HCT116 (cell line): ENCODE data around the gene NFIX. TPM values are rescaled to one million over a fixed set of nuclear protein-coding genes. Genes with fewer than 3 reads are reported as not detected.

Source experiments
- ATAC-seq: fragments of 200-7000 bp; cut with Tn5 transposase; 2 replicates; pipeline ENCODE4 v1.9.1; 2020; ENCODE audit warnings: mild to moderate bottlenecking, moderate library complexity
- BruUV-seq: library from RNA; stranded (reverse); fragments of 400-500 nt; replicated peaks from 2 replicates; lab custom pipeline; 2021; lab: Mats Ljungman, UMichigan
- CTCF ChIA-PET: fragments of 300-600 bp; sonication (Branson Sonifier 250); formaldehyde crosslinking; loops from one replicate; lab custom pipeline; 2021; ENCODE audit warnings: antibody characterized with exemption; lab: Charles Lee
- POLR2A ChIA-PET: fragments of 300-600, 350-600 bp; sonication (Branson Sonifier 250); formaldehyde crosslinking; loops from one replicate; lab custom pipeline; 2021; ENCODE audit warnings: antibody characterized with exemption; lab: Charles Lee
- RAD21 ChIA-PET, 2 experiments: fragments of 300-600 bp; sonication (Branson Sonifier 250); formaldehyde crosslinking; loops; one replicate each; lab custom pipeline; 2023; ENCODE audit warnings: low total read pairs in 2 of 2; ENCODE audit not compliant: uncharacterized antibody in 2 of 2, unreplicated experiment in 2 of 2, low non-redundant PET in 1 of 2; lab: Charles Lee
- DNase-seq: peaks from one replicate; pipeline ENCODE4 v3.0.0-alpha.2; 2010; ENCODE audit warnings: low read depth, low spot score
- H2AFZ ChIP-seq: fragments of 200-600 bp; shearing (Covaris generic), sonication (generic); 2 replicates; pipeline ENCODE4 v1.6.1; 2017; ENCODE audit warnings: low read depth, mixed run types, mixed read lengths, antibody characterized with exemption, low read length; ENCODE audit not compliant: poor library complexity, severe bottlenecking
- H3K27ac ChIP-seq: 2 replicates; pipeline ENCODE4 v1.5.1; 2012; ENCODE audit warnings: low read depth, low read length
- H3K27me3 ChIP-seq: fragments of 200-600 bp; sonication (generic); 2 replicates; pipeline ENCODE4 v1.6.1; 2016; ENCODE audit warnings: mixed run types, low read length, mixed read lengths; ENCODE audit not compliant: insufficient read depth
- H3K36me3 ChIP-seq, 2 experiments: fragments of 200-500 bp in 1 of 2; fragments of 200-600 bp in 1 of 2; sonication (Bioruptor generic) in 1 of 2; sonication (generic) in 1 of 2; 2 replicates each; pipeline versions ENCODE4 v1.5.1 to v1.6.1; 2014 to 2016; ENCODE audit warnings: low read length in 2 of 2, inconsistent platforms in 1 of 2, mixed read lengths in 1 of 2, mixed run types in 1 of 2; ENCODE audit not compliant: insufficient read depth in 2 of 2, control insufficient read depth in 1 of 2
- H3K4me1 ChIP-seq, 2 experiments: fragments of 200-600 bp in 1 of 2; sonication (generic) in 1 of 2; 2 replicates each; pipeline versions ENCODE4 v1.5.1 to v1.6.1; 2012 to 2017; ENCODE audit warnings: low read length in 2 of 2, inconsistent platforms in 1 of 2, mild to moderate bottlenecking in 1 of 2, mixed read lengths in 1 of 2, mixed run types in 1 of 2, moderate library complexity in 1 of 2; ENCODE audit not compliant: insufficient read depth in 2 of 2, control insufficient read depth in 1 of 2
- H3K4me2 ChIP-seq: fragments of 200-600 bp; sonication (generic); 2 replicates; pipeline ENCODE4 v1.6.1; 2017; ENCODE audit warnings: mixed run types, low read length, mixed read lengths
- H3K4me3 ChIP-seq, 2 experiments: fragments of 200-600 bp in 1 of 2; sonication (generic) in 1 of 2; replicated peaks in 1 of 2; 2 replicates each; pipeline ENCODE4 v1.5.1; 2011 to 2016; ENCODE audit warnings: low read length in 2 of 2, control low read depth in 1 of 2, low read depth in 1 of 2, mild to moderate bottlenecking in 1 of 2, mixed read lengths in 1 of 2, mixed run types in 1 of 2
- H3K79me2 ChIP-seq: fragments of 200-600 bp; sonication (generic); 2 replicates; pipeline ENCODE4 v1.6.1; 2017; ENCODE audit warnings: mild to moderate bottlenecking, mixed run types, low read length, moderate library complexity, mixed read lengths; ENCODE audit not compliant: insufficient read depth
- H3K9ac ChIP-seq: fragments of 200-600 bp; sonication (generic); 2 replicates; pipeline ENCODE4 v1.6.1; 2016; ENCODE audit warnings: low read length, mixed read lengths
- H3K9me2 ChIP-seq: fragments of 200-600 bp; sonication (generic), shearing (Covaris generic); 2 replicates; pipeline ENCODE4 v1.6.1; 2017; ENCODE audit warnings: mixed run types, mild to moderate bottlenecking, moderate library complexity; ENCODE audit not compliant: insufficient read depth
- H3K9me3 ChIP-seq, 2 experiments: fragments of 200-500 bp in 1 of 2; fragments of 200-600 bp in 1 of 2; sonication (Bioruptor generic) in 1 of 2; sonication (generic) in 1 of 2; 2 replicates each; pipeline ENCODE4 v1.6.1; 2014 to 2017; ENCODE audit warnings: low read length in 2 of 2, mixed read lengths in 2 of 2, inconsistent platforms in 1 of 2, low read depth in 1 of 2, mild to moderate bottlenecking in 1 of 2, mixed run types in 1 of 2, moderate library complexity in 1 of 2; ENCODE audit not compliant: control insufficient read depth in 1 of 2, insufficient read depth in 1 of 2
- H4K20me1 ChIP-seq: fragments of 200-600 bp; sonication (generic), shearing (Covaris generic); 2 replicates; pipeline ENCODE4 v1.6.1; 2017; ENCODE audit warnings: mixed run types, mild to moderate bottlenecking, moderate library complexity; ENCODE audit not compliant: insufficient read depth
- CEBPB ChIP-seq: IDR thresholded peaks from 2 replicates; pipeline ENCODE4 v1.6.1; 2012; ENCODE audit warnings: low read depth
- ELF1 ChIP-seq: IDR thresholded peaks from 2 replicates; pipeline ENCODE4 v1.6.1; 2012; ENCODE audit warnings: low read depth, borderline replicate concordance
- EZH2 ChIP-seq: fragments of 200-600 bp; sonication (generic); IDR thresholded peaks from 2 replicates; pipeline ENCODE4 v1.6.1; 2017; ENCODE audit warnings: antibody characterized with exemption, mixed run types
- EZH2phosphoT487 ChIP-seq: fragments of 200-600 bp; IDR thresholded peaks from 2 replicates; pipeline ENCODE4 v1.6.1; 2018; ENCODE audit warnings: antibody characterized with exemption, borderline replicate concordance
- FOSL1 ChIP-seq: IDR thresholded peaks from 2 replicates; pipeline ENCODE4 v1.6.1; 2012; ENCODE audit warnings: low read depth
- JUND ChIP-seq: IDR thresholded peaks from 2 replicates; pipeline ENCODE4 v1.6.1; 2012
- POLR2A ChIP-seq: IDR thresholded peaks from 2 replicates; pipeline ENCODE4 v1.7.0; 2011; ENCODE audit warnings: borderline replicate concordance; ENCODE audit not compliant: insufficient read depth, insufficient read length; ENCODE audit errors: extremely low read depth
- POLR2AphosphoS5 ChIP-seq: IDR thresholded peaks from 2 replicates; pipeline ENCODE4 v1.6.1; 2011; ENCODE audit warnings: mild to moderate bottlenecking, low read depth, low read length, moderate library complexity
- REST ChIP-seq: IDR thresholded peaks from 2 replicates; pipeline ENCODE4 v1.6.1; 2012; ENCODE audit warnings: low read depth
- SIN3A ChIP-seq: IDR thresholded peaks from 2 replicates; pipeline ENCODE4 v1.6.1; 2012; ENCODE audit warnings: low read depth
- SRF ChIP-seq: IDR thresholded peaks from 2 replicates; pipeline ENCODE4 v1.6.1; 2012; ENCODE audit warnings: low read depth
- TCF7L2 ChIP-seq: IDR thresholded peaks from 2 replicates; pipeline ENCODE4 v1.7.0; 2011; ENCODE audit warnings: borderline replicate concordance, inconsistent platforms; ENCODE audit not compliant: insufficient read depth, insufficient read length; ENCODE audit errors: extremely low read depth
- YY1 ChIP-seq: IDR thresholded peaks from 2 replicates; pipeline ENCODE4 v1.6.1; 2011; ENCODE audit warnings: low read length, low read depth, moderate library complexity, mild to moderate bottlenecking; ENCODE audit not compliant: insufficient replicate concordance; ENCODE audit errors: extremely low read depth
- ZFX ChIP-seq: fragments of 450-650 bp; IDR thresholded peaks from 2 replicates; pipeline ENCODE4 v1.6.1; 2017
- ZNF274 ChIP-seq: fragments of 200-500 bp; sonication (Bioruptor generic); IDR thresholded peaks from 2 replicates; pipeline ENCODE4 v1.6.1; 2014; ENCODE audit warnings: mild to moderate bottlenecking, low read depth, low read length, inconsistent platforms
- intact Hi-C: fragments of 100-400 bp; cut with micrococcal nuclease; formaldehyde crosslinking; loops from 2 replicates; pipeline ENCODE4 v1.10.0; 2022
- total RNA-seq: library from RNA; stranded (reverse); gene quantifications from one replicate; pipeline ENCODE4 v1.2.1, GENCODE V29; 2021; ENCODE audit not compliant: unreplicated experiment
- TF ChIP-seq, protein P1 (sequence below), 3 experiments: fragments of 200-600 bp in 1 of 3; sonication (generic) in 1 of 3; IDR thresholded peaks in 2 of 3; conservative IDR thresholded peaks in 1 of 3; 2 replicates each; pipeline ENCODE4 v1.5.1; 2012 to 2017; ENCODE audit warnings: low read depth in 2 of 3, low read length in 2 of 3, antibody characterized with exemption in 1 of 3, borderline replicate concordance in 1 of 3, control low read depth in 1 of 3, mild to moderate bottlenecking in 1 of 3, mixed read lengths in 1 of 3, mixed run types in 1 of 3, moderate library complexity in 1 of 3; ENCODE audit not compliant: insufficient read depth in 1 of 3
- TF ChIP-seq, protein P2 (sequence below): IDR thresholded peaks from 2 replicates; pipeline ENCODE4 v1.6.1; 2011; ENCODE audit warnings: mild to moderate bottlenecking, low read length, moderate library complexity; ENCODE audit not compliant: insufficient replicate concordance; ENCODE audit errors: extremely low read depth

The NFIX gene
- total RNA-seq, 1 experiment from 2014 or later, result 34.8 TPM

DNA sequence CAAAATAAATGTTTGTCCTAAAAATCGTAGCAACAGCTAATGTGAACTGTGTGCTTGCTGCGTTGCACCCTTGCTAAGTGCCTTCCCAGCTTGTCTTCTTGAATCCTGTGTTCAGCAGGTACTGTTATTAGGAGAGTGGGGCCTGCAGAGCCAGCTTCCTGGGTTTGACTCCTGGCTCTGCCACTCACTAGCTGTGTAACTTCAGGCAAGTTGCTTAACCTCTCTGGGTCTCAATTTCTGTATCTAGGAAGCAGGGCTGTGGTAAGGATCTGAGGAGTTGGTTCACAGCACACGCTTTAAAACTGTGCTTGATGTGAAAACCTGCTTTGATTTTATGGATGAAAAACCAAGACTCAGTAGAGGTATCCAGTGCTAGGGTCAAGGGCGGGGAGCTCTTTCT lies 10.0 kb downstream of the NFIX start (continued):
- no peak for TF ChIP-seq TCF7L2
- TF ChIP-seq, all 23 proteins: peak for 0

DNA sequence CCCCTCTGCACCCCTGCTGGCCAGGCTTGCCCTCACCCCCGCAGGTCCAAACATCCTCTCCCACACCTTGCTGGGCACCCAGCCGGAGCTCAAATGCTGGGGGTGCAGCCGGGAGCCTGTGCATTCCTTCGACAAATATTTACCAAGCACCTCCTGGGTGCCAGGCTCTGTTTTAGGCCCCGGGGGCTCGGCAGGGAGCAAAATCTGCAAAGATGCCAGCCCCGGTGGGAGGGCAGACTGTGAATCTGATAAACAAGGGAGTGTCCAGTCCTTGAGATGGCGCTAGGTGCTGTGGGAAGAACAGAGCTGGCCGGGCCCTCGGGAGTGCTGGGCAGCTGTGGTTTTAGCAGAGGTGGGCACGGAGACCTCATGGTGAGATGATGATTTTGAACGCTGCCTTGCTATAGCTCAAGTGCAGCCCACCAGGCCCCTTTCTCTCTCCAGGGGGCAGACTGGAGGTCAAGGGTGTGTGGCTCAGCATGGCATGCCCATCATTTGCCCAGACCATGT lies 10.6 kb downstream of the NFIX start:
- Histone ChIP-seq H4K20me1 (no peaks in the 10 kb centered on the region), H3K36me3 (no peaks in the 10 kb centered on the region), H3K9ac (no peak overlapping the region), H3K27ac (no peak overlapping the region), H3K4me2 (no peak overlapping the region), H3K79me2 (no peaks in the 10 kb centered on the region), H3K27me3 (no peaks in the 10 kb centered on the region), H3K4me3 (no peak overlapping the region), H3K9me2 (no peaks in the 10 kb centered on the region), H3K9me3 (no peaks in the 10 kb centered on the region), H3K4me1 (peaks cover 0 to 5% of the 10 kb centered on the region in 2 experiments; a peak in 2 of 4 replicates), H2AFZ (no peak overlapping the region)
- ATAC-seq (no peak), DNase-seq (no peak)
- CTCF ChIA-PET, result interaction anchor here (1.1 kb wide), 1 partner anchor 55 kb away, joined by 5 read pairs; no protein-coding TSS in a partner anchor
- POLR2A ChIA-PET, result interaction anchor here (0.7 kb wide), 1 partner anchor 12 kb away, joined by 6 read pairs; no protein-coding TSS in a partner anchor
- intact Hi-C loops, result no loop called here
- BruUV-seq, result no TSS peak
- TF ChIP-seq, protein P1, sequence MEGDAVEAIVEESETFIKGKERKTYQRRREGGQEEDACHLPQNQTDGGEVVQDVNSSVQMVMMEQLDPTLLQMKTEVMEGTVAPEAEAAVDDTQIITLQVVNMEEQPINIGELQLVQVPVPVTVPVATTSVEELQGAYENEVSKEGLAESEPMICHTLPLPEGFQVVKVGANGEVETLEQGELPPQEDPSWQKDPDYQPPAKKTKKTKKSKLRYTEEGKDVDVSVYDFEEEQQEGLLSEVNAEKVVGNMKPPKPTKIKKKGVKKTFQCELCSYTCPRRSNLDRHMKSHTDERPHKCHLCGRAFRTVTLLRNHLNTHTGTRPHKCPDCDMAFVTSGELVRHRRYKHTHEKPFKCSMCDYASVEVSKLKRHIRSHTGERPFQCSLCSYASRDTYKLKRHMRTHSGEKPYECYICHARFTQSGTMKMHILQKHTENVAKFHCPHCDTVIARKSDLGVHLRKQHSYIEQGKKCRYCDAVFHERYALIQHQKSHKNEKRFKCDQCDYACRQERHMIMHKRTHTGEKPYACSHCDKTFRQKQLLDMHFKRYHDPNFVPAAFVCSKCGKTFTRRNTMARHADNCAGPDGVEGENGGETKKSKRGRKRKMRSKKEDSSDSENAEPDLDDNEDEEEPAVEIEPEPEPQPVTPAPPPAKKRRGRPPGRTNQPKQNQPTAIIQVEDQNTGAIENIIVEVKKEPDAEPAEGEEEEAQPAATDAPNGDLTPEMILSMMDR (IDR thresholded peaks at IDR 0.05 in 2 of 3, conservative IDR thresholded peaks at IDR 0.05 in 1 of 3; ENCODE audit: borderline replicate concordance in 1 of 3, insufficient read depth in 1 of 3, low read depth in 2 of 3, low read length in 2 of 3), result no peak
- no peak for TF ChIP-seq ZFX
- no peak for TF ChIP-seq EZH2
- no peak for TF ChIP-seq CEBPB
- TF ChIP-seq POLR2A, result no peak
- TF ChIP-seq FOSL1, result no peak
- TF ChIP-seq, protein P2, sequence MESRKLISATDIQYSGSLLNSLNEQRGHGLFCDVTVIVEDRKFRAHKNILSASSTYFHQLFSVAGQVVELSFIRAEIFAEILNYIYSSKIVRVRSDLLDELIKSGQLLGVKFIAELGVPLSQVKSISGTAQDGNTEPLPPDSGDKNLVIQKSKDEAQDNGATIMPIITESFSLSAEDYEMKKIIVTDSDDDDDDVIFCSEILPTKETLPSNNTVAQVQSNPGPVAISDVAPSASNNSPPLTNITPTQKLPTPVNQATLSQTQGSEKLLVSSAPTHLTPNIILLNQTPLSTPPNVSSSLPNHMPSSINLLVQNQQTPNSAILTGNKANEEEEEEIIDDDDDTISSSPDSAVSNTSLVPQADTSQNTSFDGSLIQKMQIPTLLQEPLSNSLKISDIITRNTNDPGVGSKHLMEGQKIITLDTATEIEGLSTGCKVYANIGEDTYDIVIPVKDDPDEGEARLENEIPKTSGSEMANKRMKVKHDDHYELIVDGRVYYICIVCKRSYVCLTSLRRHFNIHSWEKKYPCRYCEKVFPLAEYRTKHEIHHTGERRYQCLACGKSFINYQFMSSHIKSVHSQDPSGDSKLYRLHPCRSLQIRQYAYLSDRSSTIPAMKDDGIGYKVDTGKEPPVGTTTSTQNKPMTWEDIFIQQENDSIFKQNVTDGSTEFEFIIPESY, result no peak
- no peak for TF ChIP-seq REST
- TF ChIP-seq SIN3A, result no peak
- no peak for TF ChIP-seq TCF7L2
- no peak for TF ChIP-seq YY1
- no peak for TF ChIP-seq ZNF274
- TF ChIP-seq POLR2AphosphoS5, result no peak
- no peak for TF ChIP-seq SRF
- no peak for TF ChIP-seq ELF1
- TF ChIP-seq EZH2phosphoT487, result no peak
- no peak for TF ChIP-seq JUND
- RAD21 ChIA-PET, result no interaction called here
